WTC11 (cell line): Measurements from ENCODE around the gene MYO3A. TPM values are rescaled to one million over a fixed set of nuclear protein-coding genes. Genes with fewer than 3 reads are reported as not detected.
A peak's percentile ranks its signal among the peaks of the same experiment; 100 is the strongest.

Experiments used
- ATAC-seq: fragments of 200-7000 bp; cut with Tn5 transposase; 2 replicates; pipeline ENCODE4 v1.10.0; 2021; ENCODE audit warnings: mild to moderate bottlenecking, moderate library complexity
- CTCF ChIA-PET: fragments of 300-600 bp; sonication (Branson Sonifier 250); formaldehyde crosslinking; loops from one replicate; lab custom pipeline; 2021; ENCODE audit warnings: antibody characterized with exemption; lab: Charles Lee
- POLR2A ChIA-PET: fragments of 350-600 bp; sonication (Branson Sonifier 250); formaldehyde crosslinking; loops from one replicate; lab custom pipeline; 2021; ENCODE audit warnings: antibody characterized with exemption; lab: Charles Lee
- DNase-seq: peaks from one replicate; pipeline ENCODE4 v3.0.0; 2021; ENCODE audit warnings: low spot score
- H3K27ac Mint-ChIP-seq: 2 replicates; pipeline ENCODE4 v1.8.0; 2021; ENCODE audit warnings: mixed read lengths
- H3K27me3 Mint-ChIP-seq: 2 replicates; pipeline ENCODE4 v1.8.0; 2021; ENCODE audit warnings: low read depth, mild to moderate bottlenecking, moderate library complexity, mixed read lengths
- H3K36me3 Mint-ChIP-seq: 2 replicates; pipeline ENCODE4 v1.8.0; 2021; ENCODE audit warnings: mixed read lengths
- H3K4me1 Mint-ChIP-seq: 2 replicates; pipeline ENCODE4 v1.8.0; 2022; ENCODE audit warnings: mixed read lengths
- H3K4me3 Mint-ChIP-seq: 2 replicates; pipeline ENCODE4 v1.8.0; 2021; ENCODE audit warnings: mild to moderate bottlenecking, moderate library complexity, mixed read lengths
- H3K9me3 Mint-ChIP-seq: 2 replicates; pipeline ENCODE4 v1.8.0; 2021; ENCODE audit warnings: mixed read lengths
- ATF1 ChIP-seq: sonication (generic); formaldehyde crosslinking; IDR thresholded peaks from 2 replicates; pipeline ENCODE4 v1.8.1; 2023; ENCODE audit warnings: mild to moderate bottlenecking, moderate library complexity, missing genetic modification reagents
- ELF4 ChIP-seq: sonication (generic); formaldehyde crosslinking; IDR thresholded peaks from 2 replicates; pipeline ENCODE4 v1.8.1; 2022; ENCODE audit warnings: low read depth, mild to moderate bottlenecking, moderate library complexity, missing genetic modification reagents
- ESRRA ChIP-seq: sonication (generic); formaldehyde crosslinking; IDR thresholded peaks from 2 replicates; pipeline ENCODE4 v1.8.1; 2022; ENCODE audit warnings: mild to moderate bottlenecking, missing genetic modification reagents, borderline replicate concordance
- ETV6 ChIP-seq: sonication (generic); formaldehyde crosslinking; IDR thresholded peaks from 2 replicates; pipeline ENCODE4 v1.8.1; 2022; ENCODE audit warnings: mild to moderate bottlenecking, missing genetic modification reagents
- FOXP1 ChIP-seq: sonication (generic); formaldehyde crosslinking; IDR thresholded peaks from 2 replicates; pipeline ENCODE4 v1.8.0; 2022; ENCODE audit warnings: missing genetic modification reagents, mild to moderate bottlenecking, moderate library complexity, borderline replicate concordance
- HMGA2 ChIP-seq: fragments of 250-450 bp; sonication (Bioruptor Pico); IDR thresholded peaks from 2 replicates; pipeline ENCODE4 v1.4.0; 2021; ENCODE audit warnings: mild to moderate bottlenecking, moderate library complexity
- MXD4 ChIP-seq: fragments of 250-450 bp; sonication (Bioruptor Pico); IDR thresholded peaks from 2 replicates; pipeline ENCODE4 v1.8.0; 2021; ENCODE audit warnings: mild to moderate bottlenecking, moderate library complexity, borderline replicate concordance
- NFE2L1 ChIP-seq: sonication (generic); formaldehyde crosslinking; IDR thresholded peaks from 2 replicates; pipeline ENCODE4 v1.8.1; 2023; ENCODE audit warnings: missing genetic modification reagents
- NR1H2 ChIP-seq: sonication (generic); formaldehyde crosslinking; IDR thresholded peaks from 2 replicates; pipeline ENCODE4 v1.9.0; 2021; ENCODE audit warnings: mild to moderate bottlenecking, moderate library complexity, missing genetic modification reagents
- ZNF121 ChIP-seq: sonication (generic); formaldehyde crosslinking; IDR thresholded peaks from 2 replicates; pipeline ENCODE4 v1.8.0; 2023; ENCODE audit warnings: missing genetic modification reagents
- ZNF219 ChIP-seq: sonication (generic); formaldehyde crosslinking; IDR thresholded peaks from 2 replicates; pipeline ENCODE4 v1.8.0; 2023; ENCODE audit warnings: missing genetic modification reagents, mild to moderate bottlenecking, borderline replicate concordance
- total RNA-seq: library from RNA; stranded (reverse); gene quantifications from 3 replicates; pipeline ENCODE4 v1.2.3, GENCODE V29; 2021
- TF ChIP-seq, protein P1 (sequence below): sonication (generic); formaldehyde crosslinking; IDR thresholded peaks from 2 replicates; pipeline ENCODE4 v1.8.1; 2023; ENCODE audit warnings: mild to moderate bottlenecking, missing genetic modification reagents
- TF ChIP-seq, protein P2 (sequence below): sonication (generic); formaldehyde crosslinking; IDR thresholded peaks from 2 replicates; pipeline ENCODE4 v1.8.1; 2022; ENCODE audit warnings: mild to moderate bottlenecking, moderate library complexity, missing genetic modification reagents
- TF ChIP-seq, protein P3 (sequence below): fragments of 200-600 bp; IDR thresholded peaks from 2 replicates; pipeline ENCODE4 v1.8.0; 2022; ENCODE audit warnings: antibody characterized with exemption
- TF ChIP-seq, protein P4 (sequence below): fragments of 250-450 bp; sonication (Bioruptor Pico); IDR thresholded peaks from 2 replicates; pipeline ENCODE4 v1.9.0; 2021; ENCODE audit warnings: mild to moderate bottlenecking, borderline replicate concordance
- TF ChIP-seq, protein P5 (sequence below): sonication (generic); formaldehyde crosslinking; IDR thresholded peaks from 2 replicates; pipeline ENCODE4 v1.8.1; 2023; ENCODE audit warnings: mild to moderate bottlenecking, missing genetic modification reagents
- TF ChIP-seq, protein P6 (sequence below): sonication (generic); formaldehyde crosslinking; IDR thresholded peaks from 2 replicates; pipeline ENCODE4 v1.8.0; 2022; ENCODE audit warnings: missing genetic modification reagents

The MYO3A gene
- total RNA-seq, 1 experiment from 2014 or later, result 3.7 TPM

- no peaks in the 10 kb centered on the region for H3K9me3 Mint-ChIP-seq
- no peak overlapping the region for H3K27ac Mint-ChIP-seq
- H3K4me1 Mint-ChIP-seq, result peaks cover 13% of the 10 kb centered on the region
- H3K27me3 Mint-ChIP-seq, result no peaks in the 10 kb centered on the region
- ATAC-seq (no peak), DNase-seq (no peak)
- H3K4me3 Mint-ChIP-seq, result no peak overlapping the region
- no peaks in the 10 kb centered on the region; the same call in 1 of the 2 replicates for H3K36me3 Mint-ChIP-seq
- TF ChIP-seq, protein P1, sequence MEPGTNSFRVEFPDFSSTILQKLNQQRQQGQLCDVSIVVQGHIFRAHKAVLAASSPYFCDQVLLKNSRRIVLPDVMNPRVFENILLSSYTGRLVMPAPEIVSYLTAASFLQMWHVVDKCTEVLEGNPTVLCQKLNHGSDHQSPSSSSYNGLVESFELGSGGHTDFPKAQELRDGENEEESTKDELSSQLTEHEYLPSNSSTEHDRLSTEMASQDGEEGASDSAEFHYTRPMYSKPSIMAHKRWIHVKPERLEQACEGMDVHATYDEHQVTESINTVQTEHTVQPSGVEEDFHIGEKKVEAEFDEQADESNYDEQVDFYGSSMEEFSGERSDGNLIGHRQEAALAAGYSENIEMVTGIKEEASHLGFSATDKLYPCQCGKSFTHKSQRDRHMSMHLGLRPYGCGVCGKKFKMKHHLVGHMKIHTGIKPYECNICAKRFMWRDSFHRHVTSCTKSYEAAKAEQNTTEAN (CRISPR knock-in tag), result no peak
- no peak for TF ChIP-seq NFE2L1
- TF ChIP-seq ZNF121 (CRISPR knock-in tag), result no peak
- no peak for TF ChIP-seq NR1H2 (CRISPR knock-in tag)
- no peak for TF ChIP-seq MXD4 (CRISPR knock-in tag)
- no peak for TF ChIP-seq ATF1
- no peak for TF ChIP-seq FOXP1 (CRISPR knock-in tag)
- TF ChIP-seq ZNF219, result no peak
- ChIA-PET POLR2A (no interaction called here), CTCF (no interaction called here)
Measured at GRCh38 chr10:26090026-26090425, 156.0 kb downstream of the MYO3A start.

GRCh38 chr10:26090762-26091161 lies 156.7 kb downstream of the MYO3A start:
- ChIA-PET CTCF (interaction anchor here (0.8 kb wide), 1 partner anchor 179 kb away, joined by 3 read pairs; no protein-coding TSS in a partner anchor), POLR2A (no interaction called here)
- peaks cover 6% of the 10 kb centered on the region for H3K4me1 Mint-ChIP-seq
- H3K9me3 Mint-ChIP-seq, result no peaks in the 10 kb centered on the region
- TF ChIP-seq ELF4 (CRISPR knock-in tag), result no peak
- TF ChIP-seq, protein P2, sequence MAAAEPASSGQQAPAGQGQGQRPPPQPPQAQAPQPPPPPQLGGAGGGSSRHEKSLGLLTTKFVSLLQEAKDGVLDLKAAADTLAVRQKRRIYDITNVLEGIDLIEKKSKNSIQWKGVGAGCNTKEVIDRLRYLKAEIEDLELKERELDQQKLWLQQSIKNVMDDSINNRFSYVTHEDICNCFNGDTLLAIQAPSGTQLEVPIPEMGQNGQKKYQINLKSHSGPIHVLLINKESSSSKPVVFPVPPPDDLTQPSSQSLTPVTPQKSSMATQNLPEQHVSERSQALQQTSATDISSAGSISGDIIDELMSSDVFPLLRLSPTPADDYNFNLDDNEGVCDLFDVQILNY, result no peak
- TF ChIP-seq, all 79 proteins: peak for 0
- Mint-ChIP-seq H3K4me3 (no peak overlapping the region), H3K36me3 (no peaks in the 10 kb centered on the region; the same call in 1 of the 2 replicates), H3K27ac (no peak overlapping the region), H3K27me3 (no peaks in the 10 kb centered on the region)
- DNase-seq (no peak), ATAC-seq (peak; percentile 87)

DNA sequence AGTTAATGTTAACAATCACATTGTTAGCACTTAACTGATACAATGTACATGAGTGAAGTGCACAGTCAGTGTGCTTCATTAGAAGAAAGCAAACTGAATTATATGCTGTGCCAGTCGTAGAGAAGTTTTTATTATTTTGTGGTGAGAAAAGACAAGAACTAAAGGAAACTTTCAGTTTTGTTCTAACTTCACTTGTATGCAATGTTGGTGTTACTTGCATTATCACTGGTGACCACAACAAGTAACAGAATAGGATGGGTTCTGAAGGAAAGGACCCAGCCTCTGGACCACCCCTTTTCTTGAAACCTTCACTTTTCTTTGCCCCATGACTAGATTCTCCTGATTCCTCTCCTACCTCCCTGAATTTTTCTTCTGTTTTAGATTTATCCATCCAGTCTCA lies 159.2 kb downstream of the MYO3A start:
- Mint-ChIP-seq H3K4me1 (no peaks in the 10 kb centered on the region), H3K4me3 (no peak overlapping the region), H3K9me3 (peaks cover 5% of the 10 kb centered on the region; the same call in 1 of the 2 replicates), H3K27me3 (no peaks in the 10 kb centered on the region), H3K27ac (no peak overlapping the region), H3K36me3 (no peaks in the 10 kb centered on the region; the same call in none of the 2 replicates)
- ChIA-PET POLR2A (no interaction called here), CTCF (no interaction called here)
- no peak for ATAC-seq
- no peak for DNase-seq
- TF ChIP-seq, protein P2, result no peak
- TF ChIP-seq ETV6 (CRISPR knock-in tag) (no peak), ESRRA (CRISPR knock-in tag) (no peak), HMGA2 (CRISPR knock-in tag) (no peak)
- TF ChIP-seq, protein P3, sequence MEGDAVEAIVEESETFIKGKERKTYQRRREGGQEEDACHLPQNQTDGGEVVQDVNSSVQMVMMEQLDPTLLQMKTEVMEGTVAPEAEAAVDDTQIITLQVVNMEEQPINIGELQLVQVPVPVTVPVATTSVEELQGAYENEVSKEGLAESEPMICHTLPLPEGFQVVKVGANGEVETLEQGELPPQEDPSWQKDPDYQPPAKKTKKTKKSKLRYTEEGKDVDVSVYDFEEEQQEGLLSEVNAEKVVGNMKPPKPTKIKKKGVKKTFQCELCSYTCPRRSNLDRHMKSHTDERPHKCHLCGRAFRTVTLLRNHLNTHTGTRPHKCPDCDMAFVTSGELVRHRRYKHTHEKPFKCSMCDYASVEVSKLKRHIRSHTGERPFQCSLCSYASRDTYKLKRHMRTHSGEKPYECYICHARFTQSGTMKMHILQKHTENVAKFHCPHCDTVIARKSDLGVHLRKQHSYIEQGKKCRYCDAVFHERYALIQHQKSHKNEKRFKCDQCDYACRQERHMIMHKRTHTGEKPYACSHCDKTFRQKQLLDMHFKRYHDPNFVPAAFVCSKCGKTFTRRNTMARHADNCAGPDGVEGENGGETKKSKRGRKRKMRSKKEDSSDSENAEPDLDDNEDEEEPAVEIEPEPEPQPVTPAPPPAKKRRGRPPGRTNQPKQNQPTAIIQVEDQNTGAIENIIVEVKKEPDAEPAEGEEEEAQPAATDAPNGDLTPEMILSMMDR, result no peak
- TF ChIP-seq, protein P4, sequence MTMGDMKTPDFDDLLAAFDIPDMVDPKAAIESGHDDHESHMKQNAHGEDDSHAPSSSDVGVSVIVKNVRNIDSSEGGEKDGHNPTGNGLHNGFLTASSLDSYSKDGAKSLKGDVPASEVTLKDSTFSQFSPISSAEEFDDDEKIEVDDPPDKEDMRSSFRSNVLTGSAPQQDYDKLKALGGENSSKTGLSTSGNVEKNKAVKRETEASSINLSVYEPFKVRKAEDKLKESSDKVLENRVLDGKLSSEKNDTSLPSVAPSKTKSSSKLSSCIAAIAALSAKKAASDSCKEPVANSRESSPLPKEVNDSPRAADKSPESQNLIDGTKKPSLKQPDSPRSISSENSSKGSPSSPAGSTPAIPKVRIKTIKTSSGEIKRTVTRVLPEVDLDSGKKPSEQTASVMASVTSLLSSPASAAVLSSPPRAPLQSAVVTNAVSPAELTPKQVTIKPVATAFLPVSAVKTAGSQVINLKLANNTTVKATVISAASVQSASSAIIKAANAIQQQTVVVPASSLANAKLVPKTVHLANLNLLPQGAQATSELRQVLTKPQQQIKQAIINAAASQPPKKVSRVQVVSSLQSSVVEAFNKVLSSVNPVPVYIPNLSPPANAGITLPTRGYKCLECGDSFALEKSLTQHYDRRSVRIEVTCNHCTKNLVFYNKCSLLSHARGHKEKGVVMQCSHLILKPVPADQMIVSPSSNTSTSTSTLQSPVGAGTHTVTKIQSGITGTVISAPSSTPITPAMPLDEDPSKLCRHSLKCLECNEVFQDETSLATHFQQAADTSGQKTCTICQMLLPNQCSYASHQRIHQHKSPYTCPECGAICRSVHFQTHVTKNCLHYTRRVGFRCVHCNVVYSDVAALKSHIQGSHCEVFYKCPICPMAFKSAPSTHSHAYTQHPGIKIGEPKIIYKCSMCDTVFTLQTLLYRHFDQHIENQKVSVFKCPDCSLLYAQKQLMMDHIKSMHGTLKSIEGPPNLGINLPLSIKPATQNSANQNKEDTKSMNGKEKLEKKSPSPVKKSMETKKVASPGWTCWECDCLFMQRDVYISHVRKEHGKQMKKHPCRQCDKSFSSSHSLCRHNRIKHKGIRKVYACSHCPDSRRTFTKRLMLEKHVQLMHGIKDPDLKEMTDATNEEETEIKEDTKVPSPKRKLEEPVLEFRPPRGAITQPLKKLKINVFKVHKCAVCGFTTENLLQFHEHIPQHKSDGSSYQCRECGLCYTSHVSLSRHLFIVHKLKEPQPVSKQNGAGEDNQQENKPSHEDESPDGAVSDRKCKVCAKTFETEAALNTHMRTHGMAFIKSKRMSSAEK (CRISPR knock-in tag), result no peak
- TF ChIP-seq, protein P5, sequence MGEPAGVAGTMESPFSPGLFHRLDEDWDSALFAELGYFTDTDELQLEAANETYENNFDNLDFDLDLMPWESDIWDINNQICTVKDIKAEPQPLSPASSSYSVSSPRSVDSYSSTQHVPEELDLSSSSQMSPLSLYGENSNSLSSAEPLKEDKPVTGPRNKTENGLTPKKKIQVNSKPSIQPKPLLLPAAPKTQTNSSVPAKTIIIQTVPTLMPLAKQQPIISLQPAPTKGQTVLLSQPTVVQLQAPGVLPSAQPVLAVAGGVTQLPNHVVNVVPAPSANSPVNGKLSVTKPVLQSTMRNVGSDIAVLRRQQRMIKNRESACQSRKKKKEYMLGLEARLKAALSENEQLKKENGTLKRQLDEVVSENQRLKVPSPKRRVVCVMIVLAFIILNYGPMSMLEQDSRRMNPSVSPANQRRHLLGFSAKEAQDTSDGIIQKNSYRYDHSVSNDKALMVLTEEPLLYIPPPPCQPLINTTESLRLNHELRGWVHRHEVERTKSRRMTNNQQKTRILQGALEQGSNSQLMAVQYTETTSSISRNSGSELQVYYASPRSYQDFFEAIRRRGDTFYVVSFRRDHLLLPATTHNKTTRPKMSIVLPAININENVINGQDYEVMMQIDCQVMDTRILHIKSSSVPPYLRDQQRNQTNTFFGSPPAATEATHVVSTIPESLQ (CRISPR knock-in tag), result no peak
- TF ChIP-seq, protein P6, sequence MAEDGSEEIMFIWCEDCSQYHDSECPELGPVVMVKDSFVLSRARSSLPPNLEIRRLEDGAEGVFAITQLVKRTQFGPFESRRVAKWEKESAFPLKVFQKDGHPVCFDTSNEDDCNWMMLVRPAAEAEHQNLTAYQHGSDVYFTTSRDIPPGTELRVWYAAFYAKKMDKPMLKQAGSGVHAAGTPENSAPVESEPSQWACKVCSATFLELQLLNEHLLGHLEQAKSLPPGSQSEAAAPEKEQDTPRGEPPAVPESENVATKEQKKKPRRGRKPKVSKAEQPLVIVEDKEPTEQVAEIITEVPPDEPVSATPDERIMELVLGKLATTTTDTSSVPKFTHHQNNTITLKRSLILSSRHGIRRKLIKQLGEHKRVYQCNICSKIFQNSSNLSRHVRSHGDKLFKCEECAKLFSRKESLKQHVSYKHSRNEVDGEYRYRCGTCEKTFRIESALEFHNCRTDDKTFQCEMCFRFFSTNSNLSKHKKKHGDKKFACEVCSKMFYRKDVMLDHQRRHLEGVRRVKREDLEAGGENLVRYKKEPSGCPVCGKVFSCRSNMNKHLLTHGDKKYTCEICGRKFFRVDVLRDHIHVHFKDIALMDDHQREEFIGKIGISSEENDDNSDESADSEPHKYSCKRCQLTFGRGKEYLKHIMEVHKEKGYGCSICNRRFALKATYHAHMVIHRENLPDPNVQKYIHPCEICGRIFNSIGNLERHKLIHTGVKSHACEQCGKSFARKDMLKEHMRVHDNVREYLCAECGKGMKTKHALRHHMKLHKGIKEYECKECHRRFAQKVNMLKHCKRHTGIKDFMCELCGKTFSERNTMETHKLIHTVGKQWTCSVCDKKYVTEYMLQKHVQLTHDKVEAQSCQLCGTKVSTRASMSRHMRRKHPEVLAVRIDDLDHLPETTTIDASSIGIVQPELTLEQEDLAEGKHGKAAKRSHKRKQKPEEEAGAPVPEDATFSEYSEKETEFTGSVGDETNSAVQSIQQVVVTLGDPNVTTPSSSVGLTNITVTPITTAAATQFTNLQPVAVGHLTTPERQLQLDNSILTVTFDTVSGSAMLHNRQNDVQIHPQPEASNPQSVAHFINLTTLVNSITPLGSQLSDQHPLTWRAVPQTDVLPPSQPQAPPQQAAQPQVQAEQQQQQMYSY (CRISPR knock-in tag), result no peak
